Measurements from ENCODE around the gene ZNF273.

The ZNF273 gene

GRCh38 chr7:64871761-64872160 lies 31.3 kb upstream of the ZNF273 start:
- Histone ChIP-seq H3K4me1 (ENCODE audit: insufficient read depth, low read length) (no peaks in the 10 kb centered on the region), H3K4me3 (ENCODE audit: low read length) (no peak overlapping the region), H3K27ac (ENCODE audit: low read depth, low read length) (no peak overlapping the region), H3K36me3 (ENCODE audit: insufficient read depth, low read length) (no peaks in the 10 kb centered on the region), H3K9ac (ENCODE audit: low read depth, low read length) (no peak overlapping the region), H3K9me3 (ENCODE audit: insufficient read depth, low read depth, low read length) (no peaks in the 10 kb centered on the region), H3K27me3 (ENCODE audit: insufficient read depth, low read length) (peaks cover 10% of the 10 kb centered on the region)
- 77% methylated on average over 8 of the region's 8 CpGs for WGBS

GRCh38 chr7:64872351-64873154 lies 30.5 kb upstream of the ZNF273 start:
- Histone ChIP-seq H3K9ac (ENCODE audit: low read depth, low read length) (no peak overlapping the region), H3K27ac (ENCODE audit: low read depth, low read length) (no peak overlapping the region), H3K4me3 (ENCODE audit: low read length) (no peak overlapping the region), H3K9me3 (ENCODE audit: insufficient read depth, low read depth, low read length) (no peaks in the 10 kb centered on the region), H3K27me3 (ENCODE audit: insufficient read depth, low read length) (peaks cover 17% of the 10 kb centered on the region), H3K4me1 (ENCODE audit: insufficient read depth, low read length) (no peaks in the 10 kb centered on the region), H3K36me3 (ENCODE audit: insufficient read depth, low read length) (no peaks in the 10 kb centered on the region)
- WGBS = 93% methylated on average over 36 of the region's 36 CpGs

GRCh38 chr7:64873155-64873500 lies 29.9 kb upstream of the ZNF273 start:
- peaks cover 23% of the 10 kb centered on the region for H3K27me3 ChIP-seq (ENCODE audit: insufficient read depth, low read length)
- 91% methylated on average over 10 of the region's 10 CpGs for WGBS

GRCh38 chr7:64873517-64873916 lies 29.6 kb upstream of the ZNF273 start:
- no peaks in the 10 kb centered on the region for H3K36me3 ChIP-seq (ENCODE audit: insufficient read depth, low read length)
- no peaks in the 10 kb centered on the region for H3K9me3 ChIP-seq (ENCODE audit: insufficient read depth, low read depth, low read length)
- H3K4me3 ChIP-seq (ENCODE audit: low read length) = no peak overlapping the region
- H3K27ac ChIP-seq (ENCODE audit: low read depth, low read length) = no peak overlapping the region
- H3K9ac ChIP-seq (ENCODE audit: low read depth, low read length) = no peak overlapping the region
- 75% methylated on average over 5 of the region's 5 CpGs for WGBS
- peaks cover 27% of the 10 kb centered on the region for H3K27me3 ChIP-seq (ENCODE audit: insufficient read depth, low read length)
- H3K4me1 ChIP-seq (ENCODE audit: insufficient read depth, low read length) = no peaks in the 10 kb centered on the region

More at GRCh38 chr7:64873155-64873500, 29.9 kb upstream of the ZNF273 start:
- Histone ChIP-seq H3K36me3 (ENCODE audit: insufficient read depth, low read length) (no peaks in the 10 kb centered on the region), H3K9ac (ENCODE audit: low read depth, low read length) (no peak overlapping the region), H3K27ac (ENCODE audit: low read depth, low read length) (no peak overlapping the region), H3K9me3 (ENCODE audit: insufficient read depth, low read depth, low read length) (no peaks in the 10 kb centered on the region), H3K4me1 (ENCODE audit: insufficient read depth, low read length) (no peaks in the 10 kb centered on the region), H3K4me3 (ENCODE audit: low read length) (no peak overlapping the region)

GRCh38 chr7:64874114-64874513 lies 29.0 kb upstream of the ZNF273 start:
- Histone ChIP-seq H3K4me1 (ENCODE audit: insufficient read depth, low read length) (no peaks in the 10 kb centered on the region), H3K27ac (ENCODE audit: low read depth, low read length) (no peak overlapping the region), H3K4me3 (ENCODE audit: low read length) (no peak overlapping the region), H3K9ac (ENCODE audit: low read depth, low read length) (no peak overlapping the region), H3K36me3 (ENCODE audit: insufficient read depth, low read length) (no peaks in the 10 kb centered on the region), H3K27me3 (ENCODE audit: insufficient read depth, low read length) (peaks cover 27% of the 10 kb centered on the region), H3K9me3 (ENCODE audit: insufficient read depth, low read depth, low read length) (no peaks in the 10 kb centered on the region)
- 80% methylated on average over 10 of the region's 10 CpGs for WGBS

- Histone ChIP-seq H3K27me3 (ENCODE audit: insufficient read depth, low read length) (peaks cover 27% of the 10 kb centered on the region), H3K9ac (ENCODE audit: low read depth, low read length) (no peak overlapping the region), H3K4me3 (ENCODE audit: low read length) (no peak overlapping the region), H3K4me1 (ENCODE audit: insufficient read depth, low read length) (no peaks in the 10 kb centered on the region), H3K36me3 (ENCODE audit: insufficient read depth, low read length) (no peaks in the 10 kb centered on the region), H3K9me3 (ENCODE audit: insufficient read depth, low read depth, low read length) (no peaks in the 10 kb centered on the region), H3K27ac (ENCODE audit: low read depth, low read length) (no peak overlapping the region)
- WGBS = 84% methylated on average over 23 of the region's 23 CpGs
Measured at GRCh38 chr7:64874562-64875250, 28.4 kb upstream of the ZNF273 start.

GRCh38 chr7:64875258-64875657 lies 27.8 kb upstream of the ZNF273 start:
- WGBS = 94% methylated on average over 18 of the region's 18 CpGs
- Histone ChIP-seq H3K4me1 (ENCODE audit: insufficient read depth, low read length) (no peaks in the 10 kb centered on the region), H3K36me3 (ENCODE audit: insufficient read depth, low read length) (no peaks in the 10 kb centered on the region), H3K9me3 (ENCODE audit: insufficient read depth, low read depth, low read length) (no peaks in the 10 kb centered on the region), H3K9ac (ENCODE audit: low read depth, low read length) (no peak overlapping the region), H3K27ac (ENCODE audit: low read depth, low read length) (no peak overlapping the region), H3K27me3 (ENCODE audit: insufficient read depth, low read length) (peaks cover 27% of the 10 kb centered on the region), H3K4me3 (ENCODE audit: low read length) (no peak overlapping the region)

- Histone ChIP-seq H3K4me1 (ENCODE audit: insufficient read depth, low read length) (no peaks in the 10 kb centered on the region), H3K27me3 (ENCODE audit: insufficient read depth, low read length) (peaks cover 27% of the 10 kb centered on the region), H3K27ac (ENCODE audit: low read depth, low read length) (no peak overlapping the region), H3K9me3 (ENCODE audit: insufficient read depth, low read depth, low read length) (no peaks in the 10 kb centered on the region), H3K9ac (ENCODE audit: low read depth, low read length) (no peak overlapping the region), H3K4me3 (ENCODE audit: low read length) (no peak overlapping the region), H3K36me3 (ENCODE audit: insufficient read depth, low read length) (no peaks in the 10 kb centered on the region)
- 92% methylated on average over 23 of the region's 23 CpGs for WGBS
Measured at GRCh38 chr7:64875658-64876406, 27.2 kb upstream of the ZNF273 start.

- Histone ChIP-seq H3K27me3 (ENCODE audit: insufficient read depth, low read length) (peaks cover 27% of the 10 kb centered on the region), H3K9me3 (ENCODE audit: insufficient read depth, low read depth, low read length) (no peaks in the 10 kb centered on the region), H3K4me1 (ENCODE audit: insufficient read depth, low read length) (no peaks in the 10 kb centered on the region), H3K9ac (ENCODE audit: low read depth, low read length) (no peak overlapping the region), H3K4me3 (ENCODE audit: low read length) (peak overlapping the region; percentile 56), H3K36me3 (ENCODE audit: insufficient read depth, low read length) (no peaks in the 10 kb centered on the region), H3K27ac (ENCODE audit: low read depth, low read length) (no peak overlapping the region)
- 21% methylated on average over 39 of the region's 39 CpGs for WGBS
Measured at GRCh38 chr7:64876792-64877713, 26.0 kb upstream of the ZNF273 start.

- H3K4me1 ChIP-seq (ENCODE audit: insufficient read depth, low read length) = no peaks in the 10 kb centered on the region
- H3K9ac ChIP-seq (ENCODE audit: low read depth, low read length) = no peak overlapping the region
- WGBS = 80% methylated on average over 34 of the region's 34 CpGs
- H3K9me3 ChIP-seq (ENCODE audit: insufficient read depth, low read depth, low read length) = no peaks in the 10 kb centered on the region
- H3K27ac ChIP-seq (ENCODE audit: low read depth, low read length) = no peak overlapping the region
- H3K27me3 ChIP-seq (ENCODE audit: insufficient read depth, low read length) = peaks cover 32% of the 10 kb centered on the region
- H3K4me3 ChIP-seq (ENCODE audit: low read length) = peak overlapping the region; percentile 56
- no peaks in the 10 kb centered on the region for H3K36me3 ChIP-seq (ENCODE audit: insufficient read depth, low read length)
Measured at GRCh38 chr7:64877714-64878610, 25.1 kb upstream of the ZNF273 start.
